B cell (primary cell): ENCODE measurements around the gene UCK1. TPM values are rescaled to one million over a fixed set of nuclear protein-coding genes. Genes with fewer than 3 reads are reported as not detected.

Experiments used
- ATAC-seq: fragments of 200-7000 bp; cut with Tn5 transposase; one replicate; pipeline ENCODE4 v1.10.0; 2021; ENCODE audit warnings: low read depth, mild to moderate bottlenecking, moderate number of reproducible peaks, moderate library complexity
- CTCF ChIA-PET: fragments of 350-600 bp; sonication (Branson Sonifier 250); formaldehyde crosslinking; loops from one replicate; lab custom pipeline; 2021; ENCODE audit warnings: antibody characterized with exemption, inconsistent platforms; lab: Charles Lee
- POLR2A ChIA-PET: fragments of 350-600 bp; sonication (Branson Sonifier 250); formaldehyde crosslinking; loops from one replicate; lab custom pipeline; 2021; ENCODE audit warnings: antibody characterized with exemption; lab: Charles Lee
- DNase-seq: peaks from one replicate; pipeline ENCODE4 v3.0.0; 2013
- H2AFZ ChIP-seq: 2 replicates; pipeline ENCODE4 v1.6.1; 2012; ENCODE audit warnings: mild to moderate bottlenecking, low read depth, low read length; ENCODE audit not compliant: insufficient read depth, poor library complexity, severe bottlenecking
- H3K27ac ChIP-seq, 2 donors: 1 replicate in 1 of 2; 2 replicates in 1 of 2; pipeline ENCODE4 v1.5.1; 2012 to 2013; ENCODE audit warnings: low read length in 2 of 2, mild to moderate bottlenecking in 2 of 2, moderate library complexity in 1 of 2
- H3K27me3 ChIP-seq, 4 experiments: fragments of 200-600 bp in 1 of 4; sonication (generic) in 1 of 4; replicated peaks in 1 of 4; 1 replicate in 2 of 4; 2 replicates in 2 of 4; pipeline versions ENCODE4 v1.6.1 to v1.7.0; 2013 to 2016; ENCODE audit warnings: low read length in 3 of 4, mild to moderate bottlenecking in 2 of 4, mixed read lengths in 1 of 4, moderate library complexity in 1 of 4; ENCODE audit not compliant: insufficient read depth in 4 of 4, control insufficient read depth in 3 of 4; ENCODE audit errors: control extremely low read depth in 1 of 4
- H3K36me3 ChIP-seq, 2 experiments: replicated peaks in 1 of 2; 1 replicate in 1 of 2; 2 replicates in 1 of 2; pipeline versions ENCODE4 v1.6.1 to v1.7.1; 2013; ENCODE audit warnings: low read length in 1 of 2; ENCODE audit not compliant: insufficient read depth in 2 of 2, control insufficient read depth in 1 of 2; ENCODE audit errors: control extremely low read depth in 1 of 2, extremely low read depth in 1 of 2
- H3K4me1 ChIP-seq, 2 donors: fragments of 200-600 bp in 1 of 2; sonication (generic) in 1 of 2; 1 replicate in 1 of 2; 2 replicates in 1 of 2; pipeline versions ENCODE4 v1.5.1 to v1.6.1; 2013 to 2017; ENCODE audit warnings: low read length in 2 of 2; ENCODE audit not compliant: control insufficient read depth in 2 of 2, insufficient read depth in 2 of 2
- H3K4me2 ChIP-seq: replicated peaks from 2 replicates; pipeline ENCODE3; 2012; ENCODE audit warnings: mild to moderate bottlenecking, low read depth, low read length; ENCODE audit not compliant: poor library complexity, severe bottlenecking
- H3K4me3 ChIP-seq, 5 experiments: fragments of 200-600 bp in 1 of 5; sonication (generic) in 1 of 5; 1 replicate in 3 of 5; 2 replicates in 2 of 5; pipeline versions ENCODE4 v1.5.1 to v1.7.0; 2011 to 2016; ENCODE audit warnings: low read length in 4 of 5, mild to moderate bottlenecking in 4 of 5, low read depth in 2 of 5, control low read depth in 1 of 5, moderate library complexity in 1 of 5; ENCODE audit not compliant: insufficient read depth in 1 of 5; ENCODE audit errors: control extremely low read depth in 1 of 5, extremely low read depth in 1 of 5
- H3K79me2 ChIP-seq: fragments of 200-600 bp; sonication (generic); one replicate; pipeline ENCODE4 v1.6.0; 2016; ENCODE audit warnings: low read length; ENCODE audit not compliant: control insufficient read depth, insufficient read depth
- H3K9ac ChIP-seq: fragments of 200-600 bp; sonication (generic); 2 replicates; pipeline ENCODE4 v1.6.1; 2017; ENCODE audit warnings: mild to moderate bottlenecking, low read length, moderate library complexity
- H3K9me3 ChIP-seq, 3 donors: one replicate each; pipeline versions ENCODE4 v1.6.1 to v1.7.1; 2013; ENCODE audit warnings: low read length in 2 of 3; ENCODE audit not compliant: control insufficient read depth in 2 of 3, insufficient read depth in 1 of 3; ENCODE audit errors: control extremely low read depth in 1 of 3
- H4K20me1 ChIP-seq: 2 replicates; pipeline ENCODE4 v1.6.0; 2012; ENCODE audit warnings: mild to moderate bottlenecking, low read length; ENCODE audit not compliant: insufficient read depth, control insufficient read depth, poor library complexity, severe bottlenecking
- H3K27ac Mint-ChIP-seq: one replicate; pipeline ENCODE4 v1.8.0; 2021; ENCODE audit warnings: mixed read lengths
- H3K27me3 Mint-ChIP-seq: one replicate; pipeline ENCODE4 v1.8.0; 2021; ENCODE audit warnings: mixed read lengths
- H3K4me1 Mint-ChIP-seq: one replicate; pipeline ENCODE4 v1.8.0; 2021; ENCODE audit warnings: mixed read lengths
- H3K4me3 Mint-ChIP-seq: one replicate; pipeline ENCODE4 v1.8.0; 2021; ENCODE audit warnings: mixed read lengths
- H3K9me3 Mint-ChIP-seq: one replicate; pipeline ENCODE4 v1.8.0; 2022; ENCODE audit warnings: mixed read lengths; ENCODE audit not compliant: insufficient read depth
- CTCF ChIP-seq: fragments of 200-600 bp; IDR thresholded peaks from one replicate; pipeline ENCODE4 v1.8.0; 2022; ENCODE audit warnings: antibody characterized with exemption, mild to moderate bottlenecking
- EZH2 ChIP-seq: IDR thresholded peaks from 2 replicates; pipeline ENCODE4 v1.6.1; 2012; ENCODE audit warnings: borderline replicate concordance, low read depth, mild to moderate bottlenecking, moderate library complexity, low read length; ENCODE audit not compliant: insufficient read depth, poor library complexity, severe bottlenecking
- WGBS: methylation state at CpG from one replicate; pipeline ENCODE4 v1.1.5; 2013; ENCODE audit warnings: missing lambda C conversion rate; ENCODE audit not compliant: insufficient coverage; 5-methylcytosine and 5-hydroxymethylcytosine counted together
- intact Hi-C: fragments of 100-400 bp; cut with micrococcal nuclease; formaldehyde crosslinking; loops from one replicate; pipeline ENCODE4 v1.10.0; 2022
- polyA plus RNA-seq: library from polyadenylated mRNA; depleted of rRNA; stranded (reverse); fragments of >200 nt; gene quantifications from 2 replicates; pipeline ENCODE4 v1.2.3, GENCODE V29; 2012
- total RNA-seq, 2 donors: library from RNA; stranded (reverse); fragments of 120-200 nt in 1 of 2; gene quantifications; 1 replicate in 1 of 2; 2 replicates in 1 of 2; pipeline versions ENCODE4 v1.2.3 to v1.2.4, GENCODE V29; 2013 to 2022

Gene UCK1
- total and polyA plus RNA-seq, 2 donors (not counting 1 experiment from before 2014, with no cell fraction given): 25.3 to 39.3 TPM

- H3K4me1 ChIP-seq: no peaks in the 10 kb centered on the region
- Mint-ChIP-seq H3K27me3 (peaks cover 21% of the 10 kb centered on the region), H3K9me3 (no peaks in the 10 kb centered on the region), H3K4me3 (no peak overlapping the region), H3K27ac (no peak overlapping the region), H3K4me1 (no peaks in the 10 kb centered on the region)
- H3K9ac ChIP-seq: no peak overlapping the region
- no peaks in the 10 kb centered on the region for H3K36me3 ChIP-seq
- no peaks in the 10 kb centered on the region for H3K79me2 ChIP-seq
- H4K20me1 ChIP-seq: no peaks in the 10 kb centered on the region
- DNase-seq: no peak
- no peak overlapping the region for H3K27ac ChIP-seq
- no peak for TF ChIP-seq CTCF
- TF ChIP-seq EZH2: no peak
- no peak for ATAC-seq
- intact Hi-C loops: no loop called here
- H2AFZ ChIP-seq: no peak overlapping the region
- CTCF ChIA-PET: no interaction called here
- WGBS: 96% methylated on average over 25 of the region's 25 CpGs
- POLR2A ChIA-PET: no interaction called here
- no peak overlapping the region for H3K4me3 ChIP-seq
- peaks cover 0 to 20% (median 8%) of the 10 kb centered on the region in 4 experiments for H3K27me3 ChIP-seq
- H3K9me3 ChIP-seq: peaks cover 0 to 33% (median 7%) of the 10 kb centered on the region in 3 donors
- no peak overlapping the region for H3K4me2 ChIP-seq
Observed at GRCh38 chr9:131557855-131558548, 26.9 kb upstream of the UCK1 start.
